ENCODE data around the gene SORCS2.

DNA sequence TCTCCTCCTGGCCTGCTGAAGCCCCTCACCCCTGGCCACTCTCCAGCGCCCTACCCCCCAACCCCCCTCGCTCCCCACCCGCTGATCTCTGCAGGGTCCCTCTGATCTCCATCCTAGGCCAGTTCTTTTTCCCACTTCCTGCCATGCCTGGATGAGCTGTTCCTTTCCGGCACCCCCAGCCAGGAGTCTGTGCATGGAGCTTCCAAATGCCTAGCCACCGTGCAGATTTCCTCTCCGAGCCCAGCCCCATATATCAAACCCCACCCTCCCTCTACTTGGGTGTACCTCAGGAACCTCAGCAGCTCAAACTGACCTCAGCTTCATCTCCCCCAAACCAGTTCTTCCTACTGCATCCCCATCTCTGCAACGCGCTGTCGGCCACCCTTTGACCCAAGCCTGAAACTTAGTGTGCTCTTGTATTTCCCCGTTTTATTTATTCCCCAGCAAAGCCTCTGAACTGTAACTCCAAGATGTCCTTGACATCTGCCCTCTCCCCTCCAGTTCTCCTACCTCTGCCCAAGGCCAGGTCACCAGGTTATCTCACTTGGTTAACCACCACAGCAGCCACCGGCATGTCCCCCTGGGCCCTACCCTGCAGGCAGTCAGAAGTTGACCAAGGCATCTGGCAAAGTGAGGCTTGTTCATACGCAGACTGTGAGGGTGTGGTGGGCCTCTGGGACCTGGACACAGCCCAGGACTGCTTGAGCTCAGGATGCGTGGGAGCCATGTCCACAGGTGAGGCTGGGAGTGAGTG, 437.3 kb downstream of the SORCS2 start:
- TF ChIP-seq, protein P1, sequence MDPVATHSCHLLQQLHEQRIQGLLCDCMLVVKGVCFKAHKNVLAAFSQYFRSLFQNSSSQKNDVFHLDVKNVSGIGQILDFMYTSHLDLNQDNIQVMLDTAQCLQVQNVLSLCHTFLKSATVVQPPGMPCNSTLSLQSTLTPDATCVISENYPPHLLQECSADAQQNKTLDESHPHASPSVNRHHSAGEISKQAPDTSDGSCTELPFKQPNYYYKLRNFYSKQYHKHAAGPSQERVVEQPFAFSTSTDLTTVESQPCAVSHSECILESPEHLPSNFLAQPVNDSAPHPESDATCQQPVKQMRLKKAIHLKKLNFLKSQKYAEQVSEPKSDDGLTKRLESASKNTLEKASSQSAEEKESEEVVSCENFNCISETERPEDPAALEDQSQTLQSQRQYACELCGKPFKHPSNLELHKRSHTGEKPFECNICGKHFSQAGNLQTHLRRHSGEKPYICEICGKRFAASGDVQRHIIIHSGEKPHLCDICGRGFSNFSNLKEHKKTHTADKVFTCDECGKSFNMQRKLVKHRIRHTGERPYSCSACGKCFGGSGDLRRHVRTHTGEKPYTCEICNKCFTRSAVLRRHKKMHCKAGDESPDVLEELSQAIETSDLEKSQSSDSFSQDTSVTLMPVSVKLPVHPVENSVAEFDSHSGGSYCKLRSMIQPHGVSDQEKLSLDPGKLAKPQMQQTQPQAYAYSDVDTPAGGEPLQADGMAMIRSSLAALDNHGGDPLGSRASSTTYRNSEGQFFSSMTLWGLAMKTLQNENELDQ (tag by site-specific recombination; IDR thresholded peaks at IDR 0.05; ENCODE audit: low read depth) = no peak
- no peak for TF ChIP-seq ZNF473 (tag by site-specific recombination; IDR thresholded peaks at IDR 0.05)
- TF ChIP-seq, protein P2, sequence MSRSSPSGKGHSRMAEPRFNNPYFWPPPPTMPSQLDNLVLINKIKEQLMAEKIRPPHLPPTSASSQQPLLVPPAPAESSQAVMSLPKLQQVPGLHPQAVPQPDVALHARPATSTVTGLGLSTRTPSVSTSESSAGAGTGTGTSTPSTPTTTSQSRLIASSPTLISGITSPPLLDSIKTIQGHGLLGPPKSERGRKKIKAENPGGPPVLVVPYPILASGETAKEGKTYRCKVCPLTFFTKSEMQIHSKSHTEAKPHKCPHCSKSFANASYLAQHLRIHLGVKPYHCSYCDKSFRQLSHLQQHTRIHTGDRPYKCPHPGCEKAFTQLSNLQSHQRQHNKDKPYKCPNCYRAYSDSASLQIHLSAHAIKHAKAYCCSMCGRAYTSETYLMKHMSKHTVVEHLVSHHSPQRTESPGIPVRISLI (tag by site-specific recombination; IDR thresholded peaks at IDR 0.05) = no peak
- TF ChIP-seq HOXD13 (CRISPR knock-in tag; IDR thresholded peaks at IDR 0.05; ENCODE audit: borderline replicate concordance) = no peak
- TF ChIP-seq ZNF311 (tag by site-specific recombination; IDR thresholded peaks at IDR 0.05; ENCODE audit: borderline replicate concordance) = no peak
- TF ChIP-seq, protein P3, sequence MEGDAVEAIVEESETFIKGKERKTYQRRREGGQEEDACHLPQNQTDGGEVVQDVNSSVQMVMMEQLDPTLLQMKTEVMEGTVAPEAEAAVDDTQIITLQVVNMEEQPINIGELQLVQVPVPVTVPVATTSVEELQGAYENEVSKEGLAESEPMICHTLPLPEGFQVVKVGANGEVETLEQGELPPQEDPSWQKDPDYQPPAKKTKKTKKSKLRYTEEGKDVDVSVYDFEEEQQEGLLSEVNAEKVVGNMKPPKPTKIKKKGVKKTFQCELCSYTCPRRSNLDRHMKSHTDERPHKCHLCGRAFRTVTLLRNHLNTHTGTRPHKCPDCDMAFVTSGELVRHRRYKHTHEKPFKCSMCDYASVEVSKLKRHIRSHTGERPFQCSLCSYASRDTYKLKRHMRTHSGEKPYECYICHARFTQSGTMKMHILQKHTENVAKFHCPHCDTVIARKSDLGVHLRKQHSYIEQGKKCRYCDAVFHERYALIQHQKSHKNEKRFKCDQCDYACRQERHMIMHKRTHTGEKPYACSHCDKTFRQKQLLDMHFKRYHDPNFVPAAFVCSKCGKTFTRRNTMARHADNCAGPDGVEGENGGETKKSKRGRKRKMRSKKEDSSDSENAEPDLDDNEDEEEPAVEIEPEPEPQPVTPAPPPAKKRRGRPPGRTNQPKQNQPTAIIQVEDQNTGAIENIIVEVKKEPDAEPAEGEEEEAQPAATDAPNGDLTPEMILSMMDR (tag by site-specific recombination; IDR thresholded peaks at IDR 0.05) = no peak
- no peak for TF ChIP-seq ZNF404 (tag by site-specific recombination; IDR thresholded peaks at IDR 0.05)
- no peak for TF ChIP-seq KLF16 (tag by site-specific recombination; IDR thresholded peaks at IDR 0.05)
- no peak for TF ChIP-seq ZNF114 (tag by site-specific recombination; IDR thresholded peaks at IDR 0.05)
- TF ChIP-seq, protein P4, sequence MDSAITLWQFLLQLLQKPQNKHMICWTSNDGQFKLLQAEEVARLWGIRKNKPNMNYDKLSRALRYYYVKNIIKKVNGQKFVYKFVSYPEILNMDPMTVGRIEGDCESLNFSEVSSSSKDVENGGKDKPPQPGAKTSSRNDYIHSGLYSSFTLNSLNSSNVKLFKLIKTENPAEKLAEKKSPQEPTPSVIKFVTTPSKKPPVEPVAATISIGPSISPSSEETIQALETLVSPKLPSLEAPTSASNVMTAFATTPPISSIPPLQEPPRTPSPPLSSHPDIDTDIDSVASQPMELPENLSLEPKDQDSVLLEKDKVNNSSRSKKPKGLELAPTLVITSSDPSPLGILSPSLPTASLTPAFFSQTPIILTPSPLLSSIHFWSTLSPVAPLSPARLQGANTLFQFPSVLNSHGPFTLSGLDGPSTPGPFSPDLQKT (IDR thresholded peaks at IDR 0.05; ENCODE audit: borderline replicate concordance, low read depth, low read length) = no peak
- TF ChIP-seq ZNF785 (tag by site-specific recombination; IDR thresholded peaks at IDR 0.05) = no peak

All from HEK293 (cell line).